Loucy (cell line): ENCODE measurements around the gene SIK2.

ENCODE experiments used
- H2AFZ ChIP-seq: fragments of 200-600 bp; sonication (generic); 2 replicates; pipeline ENCODE4 v1.6.0; 2016; ENCODE audit warnings: antibody characterized with exemption, mild to moderate bottlenecking, low read length, moderate library complexity
- H3F3A ChIP-seq: fragments of 200-600 bp; 2 replicates; pipeline ENCODE4 v1.6.0; 2016; ENCODE audit warnings: antibody characterized with exemption, low read depth, mild to moderate bottlenecking
- H3K27me3 ChIP-seq: fragments of 200-600 bp; sonication (generic); 2 replicates; pipeline ENCODE4 v1.6.1; 2014; ENCODE audit warnings: low read length, mild to moderate bottlenecking; ENCODE audit not compliant: insufficient read depth, poor library complexity, severe bottlenecking
- H3K36me3 ChIP-seq: fragments of 200-600 bp; sonication (generic); 2 replicates; pipeline ENCODE4 v1.6.1; 2016; ENCODE audit warnings: low read length; ENCODE audit not compliant: insufficient read depth
- H3K4me1 ChIP-seq: fragments of 200-600 bp; sonication (generic); 2 replicates; pipeline ENCODE4 v1.5.1; 2014; ENCODE audit warnings: low read length, mild to moderate bottlenecking; ENCODE audit not compliant: insufficient read depth, poor library complexity, severe bottlenecking
- H3K4me2 ChIP-seq: fragments of 200-600 bp; sonication (generic); 2 replicates; pipeline ENCODE4 v1.6.0; 2014; ENCODE audit warnings: antibody characterized with exemption, low read length, low read depth, mild to moderate bottlenecking; ENCODE audit not compliant: poor library complexity, severe bottlenecking
- H3K4me3 ChIP-seq: fragments of 200-600 bp; sonication (generic); 2 replicates; pipeline ENCODE4 v1.5.1; 2014; ENCODE audit warnings: low read length, mild to moderate bottlenecking, mixed read lengths; ENCODE audit not compliant: poor library complexity, severe bottlenecking
- H3K79me2 ChIP-seq: fragments of 200-600 bp; sonication (generic); 2 replicates; pipeline ENCODE4 v1.6.1; 2014; ENCODE audit warnings: low read length; ENCODE audit not compliant: insufficient read depth
- H3K9ac ChIP-seq: fragments of 200-600 bp; sonication (generic); 2 replicates; pipeline ENCODE4 v1.6.0; 2014; ENCODE audit warnings: mild to moderate bottlenecking, low read depth, low read length, moderate library complexity; ENCODE audit not compliant: poor library complexity, severe bottlenecking
- H3K9me2 ChIP-seq: fragments of 200-600 bp; sonication (generic); replicated peaks from 2 replicates; pipeline ENCODE4 v1.6.1; 2016; ENCODE audit warnings: low read depth, low read length, mixed read lengths
- H3K9me3 ChIP-seq: fragments of 200-600 bp; sonication (generic); 2 replicates; pipeline ENCODE4 v1.6.1; 2014; ENCODE audit warnings: mild to moderate bottlenecking, antibody characterized with exemption, low read length, low read depth; ENCODE audit not compliant: insufficient read depth
- H4K20me1 ChIP-seq: fragments of 200-600 bp; sonication (generic); 2 replicates; pipeline ENCODE4 v1.6.0; 2014; ENCODE audit warnings: antibody characterized with exemption, low read length, mild to moderate bottlenecking; ENCODE audit not compliant: insufficient read depth, poor library complexity, severe bottlenecking
- CTCF ChIP-seq: fragments of 200-600 bp; sonication (generic); conservative IDR thresholded peaks from 2 replicates; pipeline ENCODE4 v1.5.1; 2014; ENCODE audit warnings: mild to moderate bottlenecking, antibody characterized with exemption, low read length
- EZH2phosphoT487 ChIP-seq: fragments of 200-600 bp; IDR thresholded peaks from 2 replicates; pipeline ENCODE4 v1.6.1; 2018; ENCODE audit warnings: antibody characterized with exemption, mild to moderate bottlenecking, moderate library complexity, borderline replicate concordance

The SIK2 gene

GRCh38 chr11:111772535-111772934 lies 170.3 kb downstream of the SIK2 start:
- Histone ChIP-seq H4K20me1 (no peaks in the 10 kb centered on the region), H3K79me2 (no peaks in the 10 kb centered on the region), H3K27me3 (no peaks in the 10 kb centered on the region), H3K9ac (no peak overlapping the region), H3K4me1 (no peaks in the 10 kb centered on the region), H3K9me3 (no peaks in the 10 kb centered on the region), H3K4me3 (no peak overlapping the region), H3K36me3 (no peaks in the 10 kb centered on the region), H2AFZ (no peak overlapping the region), H3K9me2 (no peaks in the 10 kb centered on the region), H3F3A (no peaks in the 10 kb centered on the region), H3K4me2 (no peak overlapping the region)
- TF ChIP-seq CTCF = no peak
- no peak for TF ChIP-seq EZH2phosphoT487

GRCh38 chr11:111774955-111775710 lies 172.9 kb downstream of the SIK2 start:
- no peaks in the 10 kb centered on the region for H3K9me2 ChIP-seq
- TF ChIP-seq EZH2phosphoT487 = no peak
- no peak for TF ChIP-seq CTCF
- H3K4me1 ChIP-seq = no peaks in the 10 kb centered on the region
- H3K9me3 ChIP-seq = no peaks in the 10 kb centered on the region
- no peak overlapping the region for H3K4me3 ChIP-seq
- no peaks in the 10 kb centered on the region for H3K79me2 ChIP-seq
- H2AFZ ChIP-seq = no peak overlapping the region
- no peaks in the 10 kb centered on the region for H3F3A ChIP-seq
- no peaks in the 10 kb centered on the region for H4K20me1 ChIP-seq
- H3K4me2 ChIP-seq = no peak overlapping the region
- H3K27me3 ChIP-seq = no peaks in the 10 kb centered on the region
- H3K9ac ChIP-seq = no peak overlapping the region
- no peaks in the 10 kb centered on the region for H3K36me3 ChIP-seq

- Histone ChIP-seq H3K4me3 (no peak overlapping the region), H3K4me2 (no peak overlapping the region), H3K9me2 (no peaks in the 10 kb centered on the region), H3K4me1 (no peaks in the 10 kb centered on the region), H4K20me1 (no peaks in the 10 kb centered on the region), H3K9ac (no peak overlapping the region), H3K27me3 (no peaks in the 10 kb centered on the region), H3K79me2 (no peaks in the 10 kb centered on the region), H3K9me3 (no peaks in the 10 kb centered on the region), H3F3A (no peaks in the 10 kb centered on the region), H2AFZ (no peak overlapping the region), H3K36me3 (no peaks in the 10 kb centered on the region)
- TF ChIP-seq EZH2phosphoT487 (no peak), CTCF (no peak)
Observed at GRCh38 chr11:111776398-111777093, 174.3 kb downstream of the SIK2 start.
